ENCODE data around the gene RAB40C.

Gene RAB40C

GRCh38 chr16:633336-634050 is 43.6 kb downstream of the RAB40C start:
- no peak for DNase-seq

- no peak for DNase-seq
These were observed 44.3 kb downstream of the RAB40C start for GRCh38 chr16:634051-634670.

- DNase-seq, result no peak
These were observed 45.1 kb downstream of the RAB40C start for GRCh38 chr16:634996-635395.

GRCh38 chr16:635573-636205 is 45.8 kb downstream of the RAB40C start:
- no peak for DNase-seq

- peak; percentile 90 for DNase-seq
These were observed 46.6 kb downstream of the RAB40C start, which contains the start of gene METTL26 for GRCh38 chr16:636206-637080. TSS of gene METTL26 (minus strand) at chr16:636305. CDS start at chr16:636290, 15 bp downstream.

GRCh38 chr16:637081-638018 is 47.5 kb downstream of the RAB40C start:
- DNase-seq, result peak; percentile 84

GRCh38 chr16:638034-638543 is 48.2 kb downstream of the RAB40C start:
- no peak for DNase-seq

- DNase-seq, result no peak
These were observed 49.0 kb downstream of the RAB40C start for GRCh38 chr16:638836-639235.

- DNase-seq, result no peak
These were observed 50.7 kb downstream of the RAB40C start for GRCh38 chr16:640614-641013.

GRCh38 chr16:641326-642188 is 51.7 kb downstream of the RAB40C start, which contains the start of gene MCRIP2:
TSS of gene MCRIP2 (plus strand) at chr16:641828. CDS start at chr16:641992, 164 bp downstream.
- peak; percentile 39 for DNase-seq

GRCh38 chr16:642189-643049 is 52.6 kb downstream of the RAB40C start:
- no peak for DNase-seq

GRCh38 chr16:643050-643368 is 53.1 kb downstream of the RAB40C start:
- DNase-seq, result no peak

- no peak for DNase-seq
These were observed 54.7 kb downstream of the RAB40C start for GRCh38 chr16:644556-644955.

GRCh38 chr16:645852-646678 is 56.2 kb downstream of the RAB40C start:
- no peak for DNase-seq

- no peak for DNase-seq
These were observed 56.9 kb downstream of the RAB40C start for GRCh38 chr16:646679-647172.

- DNase-seq, result no peak
These were observed 57.5 kb downstream of the RAB40C start for GRCh38 chr16:647173-647902.

GRCh38 chr16:648071-648780 is 58.4 kb downstream of the RAB40C start:
- DNase-seq, result no peak
